ENCODE results near the gene SGPP2.

GRCh38 chr2:222535477-222535876 is 111.1 kb downstream of the SGPP2 start:
- no peak for TF ChIP-seq CTCF (conservative IDR thresholded peaks at IDR 0.05; ENCODE audit: low read depth, low read length)
- no peak for TF ChIP-seq EZH2 (IDR thresholded peaks at IDR 0.05; ENCODE audit: borderline replicate concordance, low read depth, low read length, poor library complexity, severe bottlenecking)
